SHP77 treated with DMSO at 0.1 percent for 48 hours (cell line): ENCODE data around the gene DDX24.

Experiments
- DNase-seq: peaks from one replicate; lab custom pipeline; 2025; lab: John Stamatoyannopoulos, UW

DDX24 gene

GRCh38 chr14:94010625-94011024 lies 70.4 kb downstream of the DDX24 start:
- no peak for DNase-seq

- no peak for DNase-seq
These were observed 71.2 kb downstream of the DDX24 start for GRCh38 chr14:94009767-94010166.

- no peak for DNase-seq
These were observed 72.8 kb downstream of the DDX24 start for GRCh38 chr14:94008234-94008633.

- DNase-seq = no peak
These were observed 75.5 kb downstream of the DDX24 start for GRCh38 chr14:94005324-94006073.

- no peak for DNase-seq
These were observed 77.0 kb downstream of the DDX24 start for GRCh38 chr14:94004015-94004414.

- no peak for DNase-seq
These were observed 77.6 kb downstream of the DDX24 start for GRCh38 chr14:94003397-94003796.

- DNase-seq = no peak
These were observed 79.3 kb downstream of the DDX24 start for GRCh38 chr14:94001501-94002396.

- DNase-seq = no peak
These were observed 80.0 kb downstream of the DDX24 start for GRCh38 chr14:94001016-94001415.

GRCh38 chr14:94000267-94000666 lies 80.7 kb downstream of the DDX24 start:
- no peak for DNase-seq

- DNase-seq = no peak
These were observed 81.4 kb downstream of the DDX24 start for GRCh38 chr14:93999573-93999972.

- DNase-seq = no peak
These were observed 82.1 kb downstream of the DDX24 start for GRCh38 chr14:93998871-93999403.
